OCI-LY1 (cell line): Measurements from ENCODE around the gene FNDC11.

ENCODE experiments used
- EZH2 ChIP-seq: fragments of 200-600 bp; sonication (generic), shearing (Covaris generic); IDR thresholded peaks from 2 replicates; pipeline ENCODE4 v1.8.0; 2017; ENCODE audit warnings: borderline replicate concordance, mixed run types, mild to moderate bottlenecking, antibody characterized with exemption, low read length, moderate library complexity, mixed read lengths
- TF ChIP-seq, protein P1 (sequence below): fragments of 200-600 bp; sonication (generic), shearing (Covaris generic); IDR thresholded peaks from 2 replicates; pipeline ENCODE4 v1.5.1; 2017; ENCODE audit warnings: mild to moderate bottlenecking, antibody characterized with exemption, low read length, moderate library complexity, mixed read lengths

DNA sequence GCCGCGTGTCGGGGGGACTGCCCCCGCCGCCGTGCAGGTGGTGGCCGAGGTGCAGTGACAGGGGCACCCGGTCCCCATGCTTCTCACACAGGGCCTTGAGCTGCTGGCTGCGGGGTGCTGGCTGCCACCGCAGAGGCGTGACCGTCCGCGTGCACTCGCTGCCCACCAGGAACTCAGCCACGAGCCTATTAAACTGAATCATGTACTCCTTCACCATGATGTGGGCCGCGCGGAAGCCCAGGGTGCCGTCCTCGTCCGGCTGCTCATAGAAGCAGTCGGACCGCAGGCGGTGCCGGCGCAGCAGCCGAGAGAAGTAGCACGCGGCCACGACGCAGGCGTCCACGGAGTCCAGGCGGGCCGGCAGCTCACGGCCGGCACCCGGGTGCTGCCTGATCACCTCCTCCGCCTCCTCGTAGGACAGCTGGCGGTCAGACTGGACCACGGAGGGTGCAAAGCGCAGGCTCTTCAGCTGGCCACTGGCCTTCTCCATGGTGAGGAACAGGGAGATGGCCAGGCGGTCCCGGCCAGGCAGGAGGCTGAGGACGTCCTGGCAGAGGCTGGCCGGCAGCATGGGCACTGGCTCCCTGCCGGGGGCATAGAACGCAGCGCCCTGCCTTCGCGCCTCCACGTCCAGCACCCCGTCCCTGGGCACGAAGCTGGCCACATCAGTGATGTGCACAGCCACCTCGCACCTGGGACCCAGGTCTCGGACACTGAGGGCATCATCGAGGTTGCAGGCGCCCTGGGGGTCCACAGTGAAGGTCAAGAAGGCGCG is 10.3 kb downstream of the FNDC11 start:
- TF ChIP-seq, protein P1, sequence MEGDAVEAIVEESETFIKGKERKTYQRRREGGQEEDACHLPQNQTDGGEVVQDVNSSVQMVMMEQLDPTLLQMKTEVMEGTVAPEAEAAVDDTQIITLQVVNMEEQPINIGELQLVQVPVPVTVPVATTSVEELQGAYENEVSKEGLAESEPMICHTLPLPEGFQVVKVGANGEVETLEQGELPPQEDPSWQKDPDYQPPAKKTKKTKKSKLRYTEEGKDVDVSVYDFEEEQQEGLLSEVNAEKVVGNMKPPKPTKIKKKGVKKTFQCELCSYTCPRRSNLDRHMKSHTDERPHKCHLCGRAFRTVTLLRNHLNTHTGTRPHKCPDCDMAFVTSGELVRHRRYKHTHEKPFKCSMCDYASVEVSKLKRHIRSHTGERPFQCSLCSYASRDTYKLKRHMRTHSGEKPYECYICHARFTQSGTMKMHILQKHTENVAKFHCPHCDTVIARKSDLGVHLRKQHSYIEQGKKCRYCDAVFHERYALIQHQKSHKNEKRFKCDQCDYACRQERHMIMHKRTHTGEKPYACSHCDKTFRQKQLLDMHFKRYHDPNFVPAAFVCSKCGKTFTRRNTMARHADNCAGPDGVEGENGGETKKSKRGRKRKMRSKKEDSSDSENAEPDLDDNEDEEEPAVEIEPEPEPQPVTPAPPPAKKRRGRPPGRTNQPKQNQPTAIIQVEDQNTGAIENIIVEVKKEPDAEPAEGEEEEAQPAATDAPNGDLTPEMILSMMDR: no peak
- TF ChIP-seq EZH2: no peak
